Heart left ventricle (tissue), 16 donors: ENCODE data around the gene SUFU. TPM values are rescaled to one million over a fixed set of nuclear protein-coding genes. Genes with fewer than 3 reads are reported as not detected.
A peak's percentile ranks its signal among the peaks of the same experiment; 100 is the strongest.

Source experiments
- ATAC-seq, 4 donors: fragments of 200-7000 bp; cut with Tn5 transposase; one replicate each; pipeline ENCODE4 v1.9.1; 2020 to 2022; ENCODE audit warnings: moderate library complexity in 4 of 4, mild to moderate bottlenecking in 3 of 4, moderate number of reproducible peaks in 1 of 4
- DNase-seq, 5 donors: peaks; one replicate each; pipeline ENCODE4 v3.0.0-alpha.2; 2020
- H3K27ac ChIP-seq, 12 donors: fragments of 200-600 bp; sonication (generic) in 4 of 12; one replicate each; pipeline versions ENCODE4 v1.5.0 to v1.8.0; 2016 to 2022; ENCODE audit warnings: mild to moderate bottlenecking in 2 of 12
- H3K27me3 ChIP-seq, 9 donors: fragments of 200-600 bp; sonication (generic) in 2 of 9; one replicate each; pipeline versions ENCODE4 v1.5.1 to v1.8.0; 2016 to 2022; ENCODE audit warnings: mild to moderate bottlenecking in 3 of 9
- H3K36me3 ChIP-seq, 9 donors: fragments of 200-600 bp; sonication (generic) in 2 of 9; one replicate each; pipeline versions ENCODE4 v1.5.0 to v1.8.0; 2018 to 2022; ENCODE audit warnings: mild to moderate bottlenecking in 2 of 9
- H3K4me1 ChIP-seq, 12 donors: fragments of 200-600 bp; sonication (generic) in 4 of 12; one replicate each; pipeline versions ENCODE4 v1.5.0 to v1.8.0; 2016 to 2022; ENCODE audit warnings: mild to moderate bottlenecking in 3 of 12
- H3K4me3 ChIP-seq, 12 donors: fragments of 200-600 bp; sonication (generic) in 4 of 12; one replicate each; pipeline versions ENCODE4 v1.5.0 to v1.8.0; 2017 to 2022; ENCODE audit warnings: mild to moderate bottlenecking in 9 of 12, moderate library complexity in 4 of 12
- H3K9me3 ChIP-seq, 12 donors: fragments of 200-600 bp; sonication (generic) in 4 of 12; one replicate each; pipeline versions ENCODE4 v1.5.0 to v1.8.0; 2016 to 2022; ENCODE audit warnings: mild to moderate bottlenecking in 1 of 12
- POLR2A ChIP-seq, 2 donors: fragments of 450-650 bp; IDR thresholded peaks; one replicate each; pipeline ENCODE4 v1.6.1; 2017; ENCODE audit warnings: antibody characterized with exemption in 2 of 2, mild to moderate bottlenecking in 2 of 2, moderate library complexity in 2 of 2
- WGBS, 4 donors: extraction: QIAGEN DNeasy Blood & Tissue Kit in 2 of 4; methylation state at CpG; one replicate each; pipeline versions ENCODE4 v1.1.5 to v1.1.7; 2013 to 2018; 5-methylcytosine and 5-hydroxymethylcytosine counted together
- intact Hi-C, 10 donors: fragments of 100-400 bp; cut with DNase I; formaldehyde crosslinking; loops; one replicate each; pipeline versions ENCODE4 v1.11.1 to v1.14.2; 2022
- polyA plus RNA-seq, 2 donors: library from polyadenylated mRNA; stranded (reverse); fragments of 200-250 nt; gene quantifications; one replicate each; pipeline ENCODE4 v1.2.3, GENCODE V29; 2013
- total RNA-seq, 9 donors: library from RNA; depleted of rRNA in 2 of 9; stranded (reverse); fragments of >200 nt in 2 of 9; fragmentation: NEBNext Ultra II Directional in 3 of 9; extraction: Animal tissue kit (Norgen Biotek cat#: 25700) in 3 of 9; gene quantifications; one replicate each; pipeline versions ENCODE4 v1.1.0 to v1.2.4, GENCODE V29; 2016 to 2023
- TF ChIP-seq, protein P1 (sequence below), 12 donors: fragments of 200-600 bp; sonication (generic) in 4 of 12; IDR thresholded peaks; one replicate each; pipeline versions ENCODE4 v1.5.0 to v1.8.0; 2018 to 2022; ENCODE audit warnings: antibody characterized with exemption in 12 of 12, mild to moderate bottlenecking in 5 of 12
- donor health status: ischemic (EF 13 %, LVEDD 7.1; RV severe dilation, severe dysfunction).
- donor health status: healthy with polysubstance abuse.
- donor health status: DM: no; HTN: yes; CAD: no.
- donor health status: DM: no; HTN: no; CAD: no.
- donor health status: ischemic (EF 25% LVEDD 6.9; RV normal size, moderate dysfunction).
- donor health status: ischemic (EF 25% LVEDD 5.7; RV mildly dilated, moderate dysfunction).
- donor health status: healthy.
- donor health status: DM: yes; HTN: yes; CAD: no.
- donor health status: ischemic (EF 35%, LVEDD 5.7; RV mildly dilated, moderate dysfunction).
- donor health status: nonischemic (EF 11% LVEDD 7.7; RV severe dilation, severe dysfunction).
- donor health status: DM: yes; HTN: yes; CAD: no.
- donor health status: PGD.
- donor health status: ischemic (EF 29% LVEDD 5.4; RV normal size, mild dysfunction).
- donor health status: nonischemic (EF 23%, LVEDD 6.1; RV moderate dilation, normal function).

SUFU gene
- total and polyA plus RNA-seq, 11 donors = 3.7 to 12.7 (median 7.5) TPM

GRCh38 chr10:102501201-102502028 lies 2.4 kb upstream of the SUFU start:
- peaks cover 0 to 10% (median 0%) of the 10 kb centered on the region in 9 donors for H3K36me3 ChIP-seq
- peaks cover 0 to 69% (median 29%) of the 10 kb centered on the region in 12 donors for H3K4me1 ChIP-seq
- ATAC-seq (no peak), DNase-seq (no peak)
- peak overlapping the region; percentile 19 to 97 (median 74) for H3K4me3 ChIP-seq
- H3K9me3 ChIP-seq = no peaks in the 10 kb centered on the region
- peak overlapping the region; percentile 72 to 98 (median 84) for H3K27ac ChIP-seq
- WGBS, 4 donors = 1 to 4% (median 2%) methylated on average over 23 of the region's 23 CpGs
- TF ChIP-seq, protein P1, sequence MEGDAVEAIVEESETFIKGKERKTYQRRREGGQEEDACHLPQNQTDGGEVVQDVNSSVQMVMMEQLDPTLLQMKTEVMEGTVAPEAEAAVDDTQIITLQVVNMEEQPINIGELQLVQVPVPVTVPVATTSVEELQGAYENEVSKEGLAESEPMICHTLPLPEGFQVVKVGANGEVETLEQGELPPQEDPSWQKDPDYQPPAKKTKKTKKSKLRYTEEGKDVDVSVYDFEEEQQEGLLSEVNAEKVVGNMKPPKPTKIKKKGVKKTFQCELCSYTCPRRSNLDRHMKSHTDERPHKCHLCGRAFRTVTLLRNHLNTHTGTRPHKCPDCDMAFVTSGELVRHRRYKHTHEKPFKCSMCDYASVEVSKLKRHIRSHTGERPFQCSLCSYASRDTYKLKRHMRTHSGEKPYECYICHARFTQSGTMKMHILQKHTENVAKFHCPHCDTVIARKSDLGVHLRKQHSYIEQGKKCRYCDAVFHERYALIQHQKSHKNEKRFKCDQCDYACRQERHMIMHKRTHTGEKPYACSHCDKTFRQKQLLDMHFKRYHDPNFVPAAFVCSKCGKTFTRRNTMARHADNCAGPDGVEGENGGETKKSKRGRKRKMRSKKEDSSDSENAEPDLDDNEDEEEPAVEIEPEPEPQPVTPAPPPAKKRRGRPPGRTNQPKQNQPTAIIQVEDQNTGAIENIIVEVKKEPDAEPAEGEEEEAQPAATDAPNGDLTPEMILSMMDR (IDR thresholded peaks at IDR 0.05) = peak in 1 of 12 donors; percentile 7
- peak in 1 of 2 donors; percentile 42 for TF ChIP-seq POLR2A (IDR thresholded peaks at IDR 0.05)
- no peaks in the 10 kb centered on the region for H3K27me3 ChIP-seq
- intact Hi-C loops = loop anchor here in 7 of 10 donors (1.0 to 10.0 kb wide), 9 partner anchors 69 to 143 kb away; partner anchors contain the start of genes TRIM8 (in 2 of the 7) and CUEDC2 (in 1 of the 7)

GRCh38 chr10:102502029-102502336 lies 1.8 kb upstream of the SUFU start:
- Histone ChIP-seq H3K4me1 (peaks cover 0 to 68% (median 32%) of the 10 kb centered on the region in 12 donors), H3K9me3 (no peaks in the 10 kb centered on the region), H3K4me3 (peak overlapping the region; percentile 57 to 97 (median 80)), H3K36me3 (peaks cover 0 to 13% (median 0%) of the 10 kb centered on the region in 9 donors), H3K27me3 (no peaks in the 10 kb centered on the region), H3K27ac (peak overlapping the region; percentile 51 to 98 (median 88))
- intact Hi-C loops = loop anchor here in 7 of 10 donors (1.0 to 10.0 kb wide), 9 partner anchors 69 to 143 kb away; partner anchors contain the start of genes TRIM8 (in 2 of the 7) and CUEDC2 (in 1 of the 7)
- WGBS, 4 donors = 0 to 1% (median 0%) methylated on average over 14 to 19 of the region's 19 CpGs
- DNase-seq (peak; percentile 99 to 100 (median 100)), ATAC-seq (peak; percentile 84 to 90 (median 89))
- no peak for TF ChIP-seq POLR2A (IDR thresholded peaks at IDR 0.05)
- TF ChIP-seq, protein P1 (IDR thresholded peaks at IDR 0.05) = no peak

GRCh38 chr10:102502337-102503151 lies 1.2 kb upstream of the SUFU start, which contains the start of gene ACTR1A:
TSS of gene ACTR1A (minus strand) at chr10:102502712. CDS start at chr10:102502647, 65 bp downstream.
- Histone ChIP-seq H3K36me3 (peaks cover 0 to 18% (median 0%) of the 10 kb centered on the region in 9 donors), H3K27me3 (no peaks in the 10 kb centered on the region), H3K4me3 (peak within 1 kb of the TSS; percentile 57 to 97 (median 84)), H3K27ac (peak within 1 kb of the TSS; percentile 72 to 98 (median 88)), H3K9me3 (no peaks in the 10 kb centered on the region), H3K4me1 (peaks cover 0 to 68% (median 38%) of the 10 kb centered on the region in 12 donors)
- TF ChIP-seq, protein P1 (IDR thresholded peaks at IDR 0.05) = no peak
- peak; percentile 57 to 90 for TF ChIP-seq POLR2A (IDR thresholded peaks at IDR 0.05)
- WGBS, 4 donors = 0% methylated on average over 32 to 42 of the region's 42 CpGs
- intact Hi-C loops = loop anchor here in 7 of 10 donors (1.0 to 10.0 kb wide), 9 partner anchors 70 to 142 kb away; partner anchors contain the start of genes TRIM8 (in 2 of the 7) and CUEDC2 (in 1 of the 7)
- peak; percentile 97 to 98 (median 97) for DNase-seq
- ATAC-seq = peak; percentile 79 to 86 (median 85)
